Measurements from ENCODE around the gene LIN37.
"Not testable (repeated sequence)": the region's sequence is repeated elsewhere in the genome, so short reads cannot be mapped to it uniquely, and the experiment has no call there.

The LIN37 gene

GRCh38 chr19:35720163-35720524 lies 28.2 kb upstream of the LIN37 start:
- DNase-seq, result no peak

- DNase-seq, result no peak
Observed at GRCh38 chr19:35720648-35721047, 27.7 kb upstream of the LIN37 start.

DNA sequence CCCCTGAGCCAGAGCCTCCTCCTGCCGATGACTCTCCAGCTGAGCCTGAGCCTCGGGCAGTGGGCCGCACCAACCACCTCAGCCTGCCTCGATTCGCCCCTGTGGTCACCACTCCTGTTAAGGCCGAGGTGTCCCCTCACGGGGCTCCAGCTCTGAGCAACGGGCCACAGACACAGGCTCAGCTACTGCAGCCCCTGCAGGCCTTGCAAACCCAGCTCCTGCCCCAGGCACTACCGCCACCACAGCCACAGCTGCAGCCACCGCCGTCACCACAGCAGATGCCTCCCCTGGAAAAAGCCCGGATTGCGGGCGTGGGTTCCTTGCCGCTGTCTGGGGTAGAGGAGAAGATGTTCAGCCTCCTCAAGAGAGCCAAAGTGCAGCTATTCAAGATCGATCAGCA lies 27.0 kb upstream of the LIN37 start:
- no peak for DNase-seq

DNA sequence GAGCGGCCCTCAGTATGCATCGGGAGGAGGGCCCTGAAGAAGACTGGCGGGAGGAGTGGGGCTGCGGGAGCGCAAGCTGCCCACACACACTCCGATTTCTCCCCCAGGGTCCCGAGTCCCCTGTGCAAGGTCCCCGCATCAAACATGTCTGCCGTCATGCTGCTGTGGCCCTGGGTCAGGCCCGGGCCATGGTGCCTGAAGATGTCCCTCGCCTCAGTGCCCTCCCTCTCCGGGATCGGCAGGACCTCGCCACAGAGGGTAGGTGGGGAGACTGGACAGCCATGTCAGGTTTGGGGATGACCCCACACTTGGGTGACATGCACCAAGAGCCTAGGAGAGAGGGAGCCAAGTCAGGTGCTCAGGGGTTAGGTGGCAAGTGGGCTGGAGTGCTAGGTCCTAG lies 25.9 kb upstream of the LIN37 start:
- no peak for DNase-seq

DNA sequence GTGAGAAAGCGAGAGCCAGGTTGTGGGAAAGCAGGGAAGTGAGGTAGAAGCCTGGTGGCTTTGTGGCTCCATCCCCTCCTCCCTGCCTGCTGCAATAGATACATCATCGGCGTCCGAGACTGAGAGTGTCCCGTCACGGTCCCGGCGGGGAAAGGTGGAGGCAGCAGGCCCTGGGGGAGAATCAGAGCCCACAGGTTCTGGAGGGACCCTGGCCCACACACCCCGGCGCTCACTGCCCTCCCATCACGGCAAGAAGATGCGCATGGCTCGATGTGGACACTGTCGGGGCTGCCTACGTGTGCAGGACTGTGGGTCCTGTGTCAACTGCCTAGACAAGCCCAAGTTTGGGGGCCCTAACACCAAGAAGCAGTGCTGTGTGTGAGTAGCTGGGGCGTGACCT lies 25.5 kb upstream of the LIN37 start:
- no peak for DNase-seq

GRCh38 chr19:35723671-35724070 lies 24.7 kb upstream of the LIN37 start:
- no peak for DNase-seq

DNA sequence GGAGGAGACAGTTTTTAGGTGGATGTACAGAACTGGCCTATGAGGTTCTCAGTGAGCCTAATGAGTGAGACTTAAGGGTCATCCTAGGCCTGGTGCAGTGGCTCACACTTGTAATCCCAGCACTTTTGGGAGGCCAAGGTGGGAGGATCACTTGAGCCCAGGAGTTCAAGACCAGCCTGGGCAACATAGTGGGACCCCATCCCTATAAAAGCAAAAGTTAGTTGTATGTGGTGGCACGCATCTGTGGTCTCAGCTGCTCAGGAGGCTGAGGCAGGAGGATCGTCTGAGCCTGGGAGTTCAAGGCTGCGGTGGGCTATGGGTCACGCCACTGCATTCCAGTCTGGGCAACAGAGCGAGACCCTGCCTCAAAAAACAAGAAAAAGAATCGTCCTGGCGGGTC lies 24.2 kb upstream of the LIN37 start:
- DNase-seq, result not testable (repeated sequence)

DNA sequence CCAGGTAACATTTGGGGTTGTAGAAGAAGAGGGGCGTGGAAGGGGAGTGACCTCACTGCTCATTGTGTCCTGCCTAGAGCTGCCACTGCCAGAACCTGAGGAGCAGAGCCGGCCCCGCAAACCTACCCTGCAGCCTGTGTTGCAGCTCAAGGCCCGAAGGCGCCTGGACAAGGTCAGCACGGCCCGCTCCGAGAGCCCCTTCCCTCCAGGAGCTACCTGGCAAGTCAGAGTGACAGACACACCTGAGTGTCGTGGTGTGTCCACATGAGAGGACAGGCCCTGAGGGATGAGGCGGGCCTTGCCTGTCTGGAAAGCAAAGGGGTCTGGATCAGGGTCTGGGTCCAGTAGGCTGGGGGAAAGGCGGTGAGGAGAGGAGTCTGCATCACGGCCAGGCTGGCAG lies 23.8 kb upstream of the LIN37 start:
- no peak for DNase-seq

DNA sequence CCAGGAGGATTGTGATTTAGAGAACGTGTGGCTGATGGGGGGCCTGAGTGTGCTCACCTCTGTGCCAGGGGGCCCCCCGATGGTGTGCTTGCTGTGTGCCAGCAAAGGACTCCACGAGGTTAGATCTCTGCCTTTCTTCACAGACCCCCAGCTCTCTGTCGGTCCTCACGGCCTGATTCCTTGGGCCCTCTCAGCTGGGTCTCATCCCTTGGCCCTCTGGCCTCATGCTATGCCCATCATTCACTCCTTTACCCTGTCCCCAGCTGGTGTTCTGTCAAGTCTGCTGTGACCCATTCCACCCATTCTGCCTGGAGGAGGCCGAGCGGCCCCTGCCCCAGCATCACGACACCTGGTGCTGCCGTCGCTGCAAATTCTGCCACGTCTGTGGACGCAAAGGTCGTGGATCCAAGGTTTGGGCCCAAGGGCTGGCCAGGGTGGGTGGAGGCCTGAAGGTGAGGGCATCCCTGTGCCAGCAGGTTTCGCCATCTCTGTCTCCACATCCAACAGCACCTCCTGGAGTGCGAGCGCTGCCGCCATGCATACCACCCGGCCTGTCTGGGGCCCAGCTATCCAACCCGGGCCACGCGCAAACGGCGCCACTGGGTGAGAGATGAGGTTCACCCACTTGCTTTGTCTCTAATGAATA lies 23.0 kb upstream of the LIN37 start:
- no peak for DNase-seq

DNA sequence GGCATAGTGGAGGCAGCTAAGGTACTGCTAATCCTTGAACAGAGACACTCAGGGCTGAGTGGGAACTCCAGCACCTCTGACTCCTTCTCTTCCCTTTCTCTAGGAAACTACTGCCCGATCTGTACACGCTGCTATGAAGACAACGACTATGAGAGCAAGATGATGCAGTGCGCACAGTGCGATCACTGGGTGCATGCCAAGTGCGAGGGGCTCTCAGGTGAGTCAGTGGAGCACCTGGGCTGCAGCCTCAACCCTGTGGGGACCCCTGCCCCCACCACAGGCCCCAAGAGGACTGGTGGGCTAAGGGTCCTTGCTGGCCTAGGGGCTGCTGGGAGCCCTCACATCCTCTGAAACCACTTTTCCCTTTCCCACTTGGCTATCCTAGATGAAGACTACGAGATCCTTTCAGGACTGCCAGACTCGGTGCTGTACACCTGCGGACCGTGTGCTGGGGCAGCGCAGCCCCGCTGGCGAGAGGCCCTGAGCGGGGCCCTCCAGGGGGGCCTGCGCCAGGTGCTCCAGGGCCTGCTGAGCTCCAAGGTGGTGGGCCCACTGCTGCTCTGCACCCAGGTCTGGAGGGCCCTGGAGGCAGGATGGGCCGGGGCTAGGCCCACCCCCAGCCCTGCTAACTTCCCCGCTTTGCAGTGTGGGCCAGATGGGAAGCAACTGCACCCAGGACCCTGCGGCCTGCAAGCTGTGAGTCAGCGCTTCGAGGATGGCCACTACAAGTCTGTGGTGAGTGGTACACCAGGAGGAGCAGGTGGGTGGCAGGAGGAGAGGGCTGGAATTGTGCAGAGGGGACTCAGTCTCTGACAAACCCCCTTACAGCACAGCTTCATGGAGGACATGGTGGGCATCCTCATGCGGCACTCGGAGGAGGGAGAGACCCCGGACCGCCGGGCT lies 21.1 kb upstream of the LIN37 start:
- no peak for DNase-seq

DNA sequence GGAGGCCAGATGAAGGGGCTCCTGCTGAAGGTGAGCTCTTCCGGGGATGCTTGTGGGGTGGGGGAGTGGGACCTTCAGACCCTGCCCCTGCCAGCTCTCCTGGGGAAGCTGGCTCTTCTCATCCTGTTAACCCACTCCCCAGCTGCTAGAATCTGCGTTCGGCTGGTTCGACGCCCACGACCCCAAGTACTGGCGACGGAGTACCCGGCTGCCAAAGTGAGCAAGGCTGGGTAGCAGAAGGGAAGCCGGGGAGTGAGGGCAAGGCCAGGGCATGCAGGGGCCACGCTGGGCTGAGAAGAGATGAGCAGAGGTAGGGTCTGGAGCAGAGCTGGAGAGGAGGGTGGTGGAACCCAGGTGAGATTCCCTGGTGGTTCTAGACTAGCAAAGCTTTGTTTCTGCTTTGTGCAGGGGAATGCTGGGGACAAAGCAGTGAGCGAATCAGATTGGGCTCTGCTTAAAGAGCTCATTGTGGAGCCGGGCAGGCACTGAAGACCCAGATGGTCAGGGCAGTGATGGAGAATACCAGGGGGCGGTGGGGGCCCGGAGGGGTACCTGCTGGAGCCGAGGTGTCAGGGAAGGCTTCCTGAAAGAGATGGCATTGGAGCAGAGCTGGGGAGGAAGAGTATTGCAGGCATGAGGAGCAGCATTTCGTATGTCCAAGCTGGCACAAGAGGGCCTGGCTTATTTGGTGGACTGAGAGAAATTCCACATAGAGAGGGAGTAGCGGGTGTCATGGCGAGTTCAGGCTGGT lies 20.2 kb upstream of the LIN37 start:
- DNase-seq, result no peak

DNA sequence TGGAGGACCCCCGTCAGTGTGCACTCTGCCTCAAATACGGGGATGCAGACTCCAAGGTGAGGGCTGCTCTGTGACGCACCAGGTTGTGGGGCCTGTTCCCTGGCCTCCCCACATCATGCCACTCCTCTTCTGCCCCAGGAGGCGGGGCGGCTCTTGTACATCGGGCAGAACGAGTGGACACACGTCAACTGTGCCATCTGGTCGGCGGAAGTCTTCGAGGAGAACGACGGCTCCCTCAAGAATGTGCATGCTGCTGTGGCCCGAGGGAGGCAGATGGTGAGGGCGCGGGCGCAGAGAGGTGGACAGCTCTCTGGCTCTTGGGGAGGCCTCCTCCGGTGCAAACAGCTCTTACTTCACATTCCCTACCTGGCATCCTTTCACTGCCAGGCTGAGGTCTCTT lies 19.4 kb upstream of the LIN37 start:
- DNase-seq, result no peak

DNA sequence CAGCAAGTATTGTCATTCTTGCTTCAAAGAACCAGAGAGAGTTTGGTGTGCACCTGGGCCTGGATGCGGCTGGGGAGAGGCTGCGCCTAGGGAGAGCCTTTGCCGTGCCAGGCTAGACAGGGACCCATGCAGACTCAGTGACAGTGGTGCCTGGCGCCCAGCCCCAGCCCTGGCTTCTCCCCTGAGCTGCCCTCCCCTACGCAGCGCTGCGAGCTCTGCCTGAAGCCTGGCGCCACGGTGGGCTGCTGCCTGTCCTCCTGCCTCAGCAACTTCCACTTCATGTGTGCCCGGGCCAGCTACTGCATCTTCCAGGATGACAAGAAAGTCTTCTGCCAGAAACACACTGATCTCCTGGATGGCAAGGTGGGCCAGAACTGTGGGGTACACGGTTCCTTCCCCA lies 18.6 kb upstream of the LIN37 start:
- no peak for DNase-seq

DNA sequence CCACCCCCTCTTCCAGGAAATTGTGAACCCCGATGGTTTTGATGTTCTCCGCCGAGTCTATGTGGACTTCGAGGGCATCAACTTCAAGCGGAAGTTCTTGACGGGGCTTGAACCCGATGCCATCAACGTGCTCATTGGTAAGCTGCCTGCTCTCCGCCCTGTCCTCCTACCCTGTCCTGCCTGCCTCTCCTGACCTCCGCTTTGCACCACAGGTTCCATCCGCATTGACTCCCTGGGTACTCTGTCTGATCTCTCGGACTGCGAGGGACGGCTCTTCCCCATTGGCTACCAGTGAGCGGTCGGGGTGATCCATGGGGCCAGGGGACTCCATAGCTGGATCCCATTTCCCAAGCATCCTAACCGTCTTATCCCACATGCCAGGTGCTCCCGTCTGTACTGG lies 18.1 kb upstream of the LIN37 start:
- DNase-seq, result no peak

DNA sequence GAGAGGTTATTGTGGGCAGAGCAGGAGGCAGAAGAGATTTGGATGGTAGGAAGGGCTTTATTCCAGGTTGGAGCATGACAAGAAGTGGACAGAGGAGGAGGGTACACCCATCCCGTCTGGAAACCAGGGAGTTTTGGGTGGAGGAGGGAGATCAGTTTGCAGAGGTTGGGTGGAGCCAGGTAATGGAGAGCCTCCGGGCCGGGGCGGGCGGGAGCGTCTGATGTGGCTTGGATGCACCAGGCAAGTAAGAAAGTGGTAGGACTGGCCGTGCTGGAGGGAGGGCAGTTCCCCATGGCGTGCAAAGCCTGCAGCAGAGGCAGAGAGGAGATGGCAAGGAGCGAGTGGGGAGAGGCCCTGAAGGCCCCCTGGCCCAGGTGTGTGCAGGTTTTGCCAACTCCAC lies 17.0 kb upstream of the LIN37 start:
- DNase-seq, result no peak

- no peak for DNase-seq
Observed at GRCh38 chr19:35731779-35732405, 16.5 kb upstream of the LIN37 start.

GRCh38 chr19:35732540-35733179 lies 15.7 kb upstream of the LIN37 start:
- no peak for DNase-seq

GRCh38 chr19:35733180-35734125 lies 14.9 kb upstream of the LIN37 start:
- DNase-seq, result no peak

GRCh38 chr19:35734273-35734672 lies 14.1 kb upstream of the LIN37 start:
- no peak for DNase-seq

DNA sequence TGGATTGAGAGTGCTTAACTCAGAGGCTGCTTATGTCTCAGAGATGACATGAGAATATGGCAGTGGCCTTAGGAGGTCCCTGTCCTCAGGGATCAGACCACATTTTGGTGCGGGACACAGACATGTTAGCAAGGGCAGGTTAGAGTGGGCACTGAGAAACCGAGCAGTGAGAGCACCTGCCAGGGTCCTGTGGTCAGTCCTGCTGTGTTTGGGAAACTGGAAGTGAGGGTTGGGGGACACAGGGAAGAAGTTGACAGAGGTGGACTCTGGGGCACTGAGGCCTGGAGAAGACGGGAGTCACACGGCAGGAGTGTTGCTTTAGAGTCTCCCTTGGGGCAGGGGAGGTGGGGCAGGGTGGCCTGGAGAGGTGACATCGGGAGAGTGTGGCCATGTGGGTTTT lies 13.5 kb upstream of the LIN37 start:
- no peak for DNase-seq
